WERI-Rb-1 (cell line): ENCODE measurements around the gene SPATA6L.

Source experiments
- DNase-seq: peaks from one replicate; pipeline ENCODE4 v3.0.0-alpha.2; 2020
- H3K27ac ChIP-seq: fragments of 250-450 bp; sonication (Bioruptor Pico); 2 replicates; pipeline ENCODE4 v1.5.1; 2020; ENCODE audit warnings: mild to moderate bottlenecking, moderate library complexity
- H3K27me3 ChIP-seq: fragments of 250-450 bp; sonication (Bioruptor Pico); 2 replicates; pipeline ENCODE4 v1.5.1; 2021; ENCODE audit warnings: mild to moderate bottlenecking, low read depth, moderate library complexity; ENCODE audit not compliant: insufficient read depth, severe bottlenecking
- H3K36me3 ChIP-seq: fragments of 250-450 bp; sonication (Bioruptor Pico); 2 replicates; pipeline ENCODE4 v1.5.1; 2020; ENCODE audit warnings: mild to moderate bottlenecking, moderate library complexity
- H3K4me3 ChIP-seq: 2 replicates; pipeline ENCODE4 v1.5.1; 2011; ENCODE audit warnings: low read depth, mild to moderate bottlenecking, control low read depth, low read length
- H3K9me3 ChIP-seq: fragments of 250-450 bp; sonication (Bioruptor Pico); 2 replicates; pipeline ENCODE4 v1.5.1; 2021; ENCODE audit warnings: mild to moderate bottlenecking, moderate library complexity; ENCODE audit not compliant: severe bottlenecking
- TF ChIP-seq, protein P1 (sequence below): IDR thresholded peaks from 2 replicates; pipeline ENCODE4 v1.5.1; 2011; ENCODE audit warnings: low read depth, mild to moderate bottlenecking, control low read depth, inconsistent platforms, low read length

Gene SPATA6L

DNA sequence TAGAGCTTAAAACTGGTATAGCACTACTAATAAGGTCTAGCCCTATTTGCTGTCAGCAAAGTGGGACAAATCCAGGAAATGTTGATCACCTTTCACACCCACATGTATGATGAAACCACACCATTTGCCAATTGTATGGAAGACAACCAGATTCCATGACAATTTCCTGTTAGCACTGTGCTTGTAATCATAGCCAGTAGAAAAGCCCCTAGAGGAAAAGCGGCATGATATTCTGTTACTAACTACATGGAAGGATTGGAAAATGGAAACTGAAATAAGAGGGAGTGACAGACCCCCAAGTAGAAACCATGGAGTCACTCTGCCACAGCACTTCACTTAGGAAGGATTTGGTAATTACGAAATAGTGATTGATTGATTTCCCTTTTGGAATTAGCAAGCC is 923 bp downstream of the SPATA6L start:
- DNase-seq: no peak
- Histone ChIP-seq H3K9me3 (no peaks in the 10 kb centered on the region), H3K27ac (no peak overlapping the region), H3K36me3 (0 out of 2 replicates have a peak, but pooled peaks cover 3% of the 10 kb centered on the region), H3K27me3 (no peaks in the 10 kb centered on the region), H3K4me3 (no peak overlapping the region)
- TF ChIP-seq, protein P1, sequence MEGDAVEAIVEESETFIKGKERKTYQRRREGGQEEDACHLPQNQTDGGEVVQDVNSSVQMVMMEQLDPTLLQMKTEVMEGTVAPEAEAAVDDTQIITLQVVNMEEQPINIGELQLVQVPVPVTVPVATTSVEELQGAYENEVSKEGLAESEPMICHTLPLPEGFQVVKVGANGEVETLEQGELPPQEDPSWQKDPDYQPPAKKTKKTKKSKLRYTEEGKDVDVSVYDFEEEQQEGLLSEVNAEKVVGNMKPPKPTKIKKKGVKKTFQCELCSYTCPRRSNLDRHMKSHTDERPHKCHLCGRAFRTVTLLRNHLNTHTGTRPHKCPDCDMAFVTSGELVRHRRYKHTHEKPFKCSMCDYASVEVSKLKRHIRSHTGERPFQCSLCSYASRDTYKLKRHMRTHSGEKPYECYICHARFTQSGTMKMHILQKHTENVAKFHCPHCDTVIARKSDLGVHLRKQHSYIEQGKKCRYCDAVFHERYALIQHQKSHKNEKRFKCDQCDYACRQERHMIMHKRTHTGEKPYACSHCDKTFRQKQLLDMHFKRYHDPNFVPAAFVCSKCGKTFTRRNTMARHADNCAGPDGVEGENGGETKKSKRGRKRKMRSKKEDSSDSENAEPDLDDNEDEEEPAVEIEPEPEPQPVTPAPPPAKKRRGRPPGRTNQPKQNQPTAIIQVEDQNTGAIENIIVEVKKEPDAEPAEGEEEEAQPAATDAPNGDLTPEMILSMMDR: no peak

DNA sequence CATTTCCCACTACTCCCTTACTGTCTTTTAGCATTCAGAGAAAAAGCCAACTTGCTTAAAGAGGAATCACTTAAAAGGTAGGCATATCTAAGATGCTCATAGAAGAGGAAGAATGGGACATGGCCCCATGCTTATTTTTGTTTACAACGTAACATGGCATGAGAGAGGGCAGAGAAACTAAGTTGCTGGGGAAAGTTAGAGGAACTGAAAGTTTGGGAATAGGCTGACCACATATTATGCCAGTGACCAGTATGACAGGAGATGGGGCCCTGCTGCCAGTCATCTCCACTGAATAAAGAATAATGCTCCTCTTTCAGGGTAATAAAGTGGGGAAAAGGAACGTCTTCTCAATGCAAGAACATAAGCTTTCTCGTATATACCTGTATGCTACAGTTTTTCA is 2.3 kb downstream of the SPATA6L start:
- TF ChIP-seq, protein P1: no peak
- H3K4me3 ChIP-seq: no peak overlapping the region
- 0 out of 2 replicates have a peak, but pooled peaks cover 3% of the 10 kb centered on the region for H3K36me3 ChIP-seq
- no peaks in the 10 kb centered on the region for H3K27me3 ChIP-seq
- H3K9me3 ChIP-seq: no peaks in the 10 kb centered on the region
- no peak for DNase-seq
- H3K27ac ChIP-seq: no peak overlapping the region

DNA sequence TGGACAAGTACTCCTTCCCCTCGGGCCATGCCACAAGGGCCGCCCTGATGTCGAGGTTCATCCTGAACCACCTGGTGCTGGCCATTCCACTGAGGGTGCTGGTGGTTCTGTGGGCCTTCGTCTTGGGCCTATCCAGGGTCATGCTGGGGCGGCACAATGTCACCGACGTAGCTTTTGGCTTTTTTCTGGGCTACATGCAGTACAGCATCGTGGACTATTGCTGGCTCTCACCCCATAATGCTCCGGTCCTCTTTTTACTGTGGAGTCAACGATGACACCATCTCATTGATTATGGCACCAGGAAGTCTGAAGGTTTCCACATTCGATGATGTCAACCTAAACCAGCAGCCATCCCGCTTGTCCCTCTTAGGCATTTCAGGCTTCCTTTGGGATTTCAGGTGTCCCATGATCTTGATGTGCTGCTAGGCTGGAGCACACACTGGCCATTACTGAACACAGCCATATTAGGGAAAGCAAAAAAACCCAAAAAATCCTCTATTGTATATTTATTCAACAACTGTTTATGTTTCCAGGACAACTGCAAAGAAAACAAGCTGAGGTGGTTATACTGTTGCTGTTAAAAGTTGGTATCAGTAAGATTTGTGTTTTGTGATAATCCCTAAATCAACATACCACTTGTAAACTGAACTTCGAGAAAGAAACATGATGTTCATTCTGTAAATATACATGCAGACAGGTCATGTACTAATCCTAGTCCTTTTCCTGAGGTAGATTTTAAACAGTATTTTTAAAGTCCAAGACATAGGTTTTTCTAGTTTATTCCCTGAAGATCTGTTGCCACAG is 3.1 kb downstream of the SPATA6L start:
- no peak overlapping the region for H3K27ac ChIP-seq

DNA sequence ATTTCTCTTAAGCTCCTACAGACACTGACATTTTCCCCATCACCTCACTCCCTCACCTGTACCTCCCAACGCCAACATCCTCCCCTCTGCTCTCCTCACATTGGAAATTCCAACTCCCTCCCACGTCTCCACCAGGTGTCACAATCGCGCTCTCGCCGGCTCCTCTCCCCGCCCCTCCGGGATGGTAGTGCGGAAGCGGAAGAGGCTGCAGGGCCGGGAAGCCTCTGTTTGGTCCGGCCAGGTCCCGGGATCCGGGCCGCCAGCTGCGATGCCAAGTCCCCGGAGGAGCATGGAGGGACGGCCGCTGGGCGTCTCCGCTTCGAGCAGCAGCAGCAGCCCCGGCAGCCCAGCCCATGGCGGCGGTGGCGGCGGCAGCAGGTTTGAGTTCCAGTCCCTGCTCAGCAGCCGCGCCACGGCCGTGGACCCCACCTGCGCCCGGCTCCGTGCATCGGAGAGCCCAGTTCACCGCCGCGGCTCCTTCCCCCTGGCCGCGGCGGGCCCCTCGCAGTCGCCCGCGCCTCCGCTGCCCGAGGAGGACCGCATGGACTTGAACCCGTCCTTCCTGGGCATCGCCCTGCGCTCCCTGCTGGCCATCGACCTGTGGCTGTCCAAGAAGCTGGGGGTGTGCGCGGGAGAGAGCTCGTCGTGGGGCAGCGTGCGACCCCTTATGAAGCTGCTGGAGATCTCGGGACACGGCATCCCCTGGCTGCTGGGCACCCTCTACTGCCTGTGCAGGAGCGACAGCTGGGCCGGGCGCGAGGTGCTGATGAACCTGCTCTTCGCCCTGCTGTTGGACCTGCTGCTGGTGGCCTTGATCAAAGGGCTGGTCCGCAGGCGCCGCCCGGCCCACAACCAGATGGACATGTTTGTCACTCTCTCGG is 3.9 kb downstream of the SPATA6L start, which contains the start of gene PLPP6:
Gene PLPP6, plus strand, starts transcription at position 187 of the 881 bp plus-strand sequence. Its CDS starts 82 bp downstream, at position 269.
- TF ChIP-seq, protein P1: peak; percentile 68
- Histone ChIP-seq H3K4me3 (peak within 1 kb of the TSS; percentile 81), H3K27me3 (no peaks in the 10 kb centered on the region), H3K27ac (peak within 1 kb of the TSS; percentile 69), H3K9me3 (no peaks in the 10 kb centered on the region), H3K36me3 (0 out of 2 replicates have a peak, but pooled peaks cover 3% of the 10 kb centered on the region)
- peak; percentile 92 for DNase-seq

More for the DNA sequence above, 3.1 kb downstream of the SPATA6L start:
- Histone ChIP-seq H3K36me3 (0 out of 2 replicates have a peak, but pooled peaks cover 3% of the 10 kb centered on the region), H3K9me3 (no peaks in the 10 kb centered on the region), H3K27me3 (no peaks in the 10 kb centered on the region), H3K4me3 (peak overlapping the region; percentile 81)
- no peak for DNase-seq
- TF ChIP-seq, protein P1: no peak

DNA sequence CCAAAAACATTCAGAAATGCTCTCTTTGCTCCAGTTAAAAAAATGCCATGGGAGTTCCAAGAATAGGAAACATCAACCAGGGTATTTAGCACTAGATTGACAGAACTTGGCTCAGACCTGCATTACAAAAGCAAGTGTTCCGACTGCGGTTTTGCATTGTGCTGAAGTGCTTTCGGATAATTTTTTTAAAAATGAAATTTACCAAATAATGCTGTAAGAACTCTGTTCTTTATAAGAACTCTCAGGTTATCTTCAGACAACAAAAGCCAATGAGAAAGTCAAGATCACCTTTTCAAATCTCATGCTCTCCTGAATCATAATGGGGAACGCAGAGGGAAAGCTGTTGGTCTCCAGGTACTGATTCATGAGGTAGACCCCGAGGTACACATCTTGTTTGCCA is 4.7 kb downstream of the SPATA6L start:
- Histone ChIP-seq H3K9me3 (no peaks in the 10 kb centered on the region), H3K27ac (no peak overlapping the region), H3K36me3 (0 out of 2 replicates have a peak, but pooled peaks cover 3% of the 10 kb centered on the region), H3K4me3 (no peak overlapping the region), H3K27me3 (no peaks in the 10 kb centered on the region)
- no peak for DNase-seq
- TF ChIP-seq, protein P1: no peak
